Activated naive CD4-positive, alpha-beta T cell treated with Interleukin-2 at 50 U/mL for 16 hours (primary cell): ENCODE measurements around the gene DNASE1L2.

Source experiments
- DNase-seq: peaks from one replicate; pipeline ENCODE4 v3.0.0-alpha.2; 2020

DNASE1L2 gene

GRCh38 chr16:2271848-2272461 lies 35.7 kb downstream of the DNASE1L2 start:
- DNase-seq = no peak

GRCh38 chr16:2273484-2273883 lies 37.2 kb downstream of the DNASE1L2 start:
- DNase-seq = no peak

DNA sequence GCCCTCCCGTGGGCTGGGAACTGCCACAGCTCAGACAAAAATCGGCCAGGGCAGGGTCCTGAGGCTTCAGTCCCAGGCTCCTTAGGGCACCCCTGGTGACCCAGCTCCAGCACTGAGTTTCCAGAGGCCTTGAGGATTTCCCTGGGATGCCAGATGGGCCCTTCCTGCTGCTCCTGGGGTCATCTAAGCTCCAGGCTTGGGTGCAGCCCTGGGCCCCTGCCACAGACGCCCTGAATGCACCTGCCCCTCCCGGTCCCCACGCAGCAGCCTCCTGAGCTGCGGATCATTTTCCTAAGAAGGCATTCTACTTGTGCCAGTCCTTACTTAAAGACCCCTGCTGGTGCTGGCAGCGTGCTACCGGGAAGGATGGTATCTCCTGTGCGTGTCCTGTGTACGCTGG lies 37.7 kb downstream of the DNASE1L2 start:
- no peak for DNase-seq

DNA sequence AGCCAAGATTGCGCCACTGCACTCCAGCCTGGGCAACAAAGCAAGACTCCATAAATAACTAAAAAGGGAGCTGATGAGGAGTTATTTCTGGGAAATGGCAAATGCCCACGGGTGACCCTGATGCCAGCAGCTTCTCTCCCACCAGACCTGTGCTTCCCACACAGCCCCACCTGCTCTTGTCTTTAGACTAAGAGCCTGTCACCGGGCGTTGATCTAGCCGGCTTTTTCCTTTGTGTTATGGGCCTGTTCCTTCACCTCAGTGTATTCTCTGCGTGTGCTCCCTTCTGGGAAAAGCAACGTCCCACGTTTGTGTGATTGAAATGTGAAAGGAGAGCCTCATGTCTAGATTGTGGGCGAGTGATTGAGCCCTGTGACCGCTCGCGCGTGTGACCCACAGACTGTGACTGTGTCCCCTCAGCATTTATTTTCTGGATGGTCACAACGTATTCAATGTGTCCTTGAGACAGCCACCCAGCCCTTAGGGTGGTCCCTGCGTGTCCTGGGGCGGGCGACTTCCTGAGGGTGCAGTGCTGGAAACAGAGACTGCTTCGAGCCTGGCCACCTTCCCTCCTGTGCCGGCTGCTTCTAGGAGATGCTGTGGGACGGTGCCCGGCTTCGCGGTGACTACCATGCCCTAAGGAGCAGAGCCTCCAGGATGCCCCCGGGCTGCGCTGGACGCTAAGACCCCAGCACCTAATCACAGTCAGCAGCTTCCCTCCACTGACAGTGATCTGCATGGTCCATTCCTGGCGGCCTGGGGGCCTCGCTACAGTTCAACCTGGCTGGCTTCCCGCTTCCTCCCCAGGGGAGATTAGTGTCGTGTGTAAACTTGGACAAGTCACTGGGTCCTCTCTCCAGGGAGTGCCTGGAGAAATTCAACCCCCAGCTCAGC lies 39.5 kb downstream of the DNASE1L2 start:
- no peak for DNase-seq

- DNase-seq = no peak
Measured at GRCh38 chr16:2276368-2277195, 40.3 kb downstream of the DNASE1L2 start.

DNA sequence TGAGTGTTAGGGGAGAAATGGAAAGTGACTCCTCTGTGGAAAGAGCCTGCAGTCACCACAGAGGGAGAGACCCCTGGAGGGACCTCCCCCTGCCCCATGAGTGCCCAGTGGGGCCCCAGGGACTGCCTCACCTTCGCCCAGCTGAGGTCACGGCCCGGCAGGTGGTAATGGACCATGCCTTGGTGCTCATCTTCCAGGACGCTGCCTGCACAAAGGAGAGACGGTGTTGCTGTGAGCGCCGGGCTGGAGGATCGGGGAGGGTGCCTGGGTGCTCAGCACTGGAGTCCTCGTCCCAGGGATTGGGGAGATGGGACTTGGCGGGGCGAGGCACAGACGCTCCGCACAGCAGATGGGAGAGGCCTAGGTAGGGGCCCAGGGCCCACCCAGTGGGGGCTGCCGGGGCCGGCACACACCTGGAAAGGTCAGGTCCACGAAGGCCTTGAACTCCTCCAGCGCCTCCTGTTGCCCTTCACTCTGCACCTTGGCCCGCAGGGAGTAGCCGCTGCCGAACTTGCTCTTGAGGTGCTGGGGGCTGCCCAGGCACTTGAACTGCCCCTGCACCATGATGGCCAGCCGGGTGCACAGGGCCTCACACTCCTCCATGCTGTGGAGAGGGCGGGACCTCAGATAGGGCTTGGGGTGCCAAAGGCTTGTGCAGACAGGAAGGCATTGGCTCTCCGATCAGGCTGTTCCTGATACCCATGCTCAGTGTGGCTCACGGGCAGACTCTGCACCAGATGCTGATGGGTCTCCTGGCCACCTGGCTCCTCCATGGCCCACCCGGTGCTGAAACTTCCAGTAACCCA lies 41.4 kb downstream of the DNASE1L2 start:
- no peak for DNase-seq

DNA sequence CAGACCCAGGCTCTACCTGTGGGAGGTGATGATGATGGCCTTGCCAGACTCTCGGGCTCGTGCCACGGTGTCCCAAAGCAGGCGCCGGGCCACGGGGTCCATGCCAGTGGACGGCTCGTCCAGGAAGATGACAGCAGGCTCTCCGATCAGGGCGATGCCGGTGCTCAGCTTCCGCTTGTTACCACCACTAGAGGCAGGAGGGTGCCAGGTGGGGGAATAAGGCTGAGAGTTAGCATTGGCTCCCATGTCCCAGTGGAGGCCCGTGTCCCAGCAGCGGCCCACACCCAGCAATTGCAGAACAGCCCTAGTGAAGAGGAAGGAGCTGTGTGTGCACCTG lies 42.0 kb downstream of the DNASE1L2 start:
- DNase-seq = no peak

GRCh38 chr16:2278956-2279800 lies 42.9 kb downstream of the DNASE1L2 start:
- no peak for DNase-seq

DNA sequence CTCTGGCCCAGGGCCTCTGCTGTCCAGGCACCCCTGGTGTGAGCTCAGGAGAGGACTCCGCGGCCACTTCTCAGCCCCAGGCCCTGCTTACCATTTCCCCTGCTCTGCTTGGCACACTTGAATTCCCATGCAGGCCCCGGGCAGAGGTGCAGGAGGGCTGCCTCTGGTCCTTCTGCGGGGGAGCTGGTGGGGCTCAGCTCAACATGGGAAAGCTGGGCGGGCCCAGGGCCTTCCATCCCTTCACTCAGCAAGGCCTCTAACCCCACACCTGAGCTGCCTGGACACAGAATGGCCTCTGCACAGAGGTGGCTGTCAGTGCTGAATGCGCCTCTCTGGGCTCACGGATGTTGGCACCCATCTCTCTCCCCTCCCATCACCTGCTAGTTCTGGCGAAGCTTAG lies 44.2 kb downstream of the DNASE1L2 start:
- no peak for DNase-seq

DNA sequence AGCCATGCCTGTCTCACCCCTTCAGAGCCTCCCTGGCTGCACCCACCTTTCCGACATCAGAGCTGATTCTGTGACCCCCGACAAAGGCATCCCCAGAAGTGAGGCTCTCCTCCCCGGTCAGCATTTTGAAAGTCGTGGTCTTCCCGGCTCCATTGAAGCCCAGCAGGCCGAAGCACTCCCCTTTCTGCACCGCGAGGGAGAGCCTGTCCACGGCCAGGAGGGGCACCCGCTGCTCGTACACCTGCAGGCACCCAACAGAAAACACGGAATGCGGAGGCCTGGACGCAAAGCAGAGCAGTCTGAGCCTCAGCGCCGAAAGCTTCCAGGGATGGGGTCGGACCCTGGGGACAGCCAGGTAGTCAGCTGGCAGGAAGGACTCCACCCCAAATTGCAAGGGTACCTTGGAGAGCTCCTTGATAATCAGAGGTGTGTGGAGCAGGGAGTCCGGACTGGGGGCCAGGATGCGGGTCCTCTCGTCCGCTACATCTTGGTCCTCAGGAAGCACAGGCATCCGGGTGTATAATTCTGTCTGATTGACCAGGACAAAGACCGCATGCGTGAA lies 44.8 kb downstream of the DNASE1L2 start:
- DNase-seq = no peak

- no peak for DNase-seq
Measured at GRCh38 chr16:2282262-2282661, 46.0 kb downstream of the DNASE1L2 start.

- no peak for DNase-seq
Measured at GRCh38 chr16:2282866-2283555, 46.8 kb downstream of the DNASE1L2 start.

GRCh38 chr16:2284001-2284770 lies 47.9 kb downstream of the DNASE1L2 start:
- DNase-seq = no peak

GRCh38 chr16:2284797-2285576 lies 48.7 kb downstream of the DNASE1L2 start:
- DNase-seq = no peak

- no peak for DNase-seq
Measured at GRCh38 chr16:2285731-2286191, 49.5 kb downstream of the DNASE1L2 start.

DNA sequence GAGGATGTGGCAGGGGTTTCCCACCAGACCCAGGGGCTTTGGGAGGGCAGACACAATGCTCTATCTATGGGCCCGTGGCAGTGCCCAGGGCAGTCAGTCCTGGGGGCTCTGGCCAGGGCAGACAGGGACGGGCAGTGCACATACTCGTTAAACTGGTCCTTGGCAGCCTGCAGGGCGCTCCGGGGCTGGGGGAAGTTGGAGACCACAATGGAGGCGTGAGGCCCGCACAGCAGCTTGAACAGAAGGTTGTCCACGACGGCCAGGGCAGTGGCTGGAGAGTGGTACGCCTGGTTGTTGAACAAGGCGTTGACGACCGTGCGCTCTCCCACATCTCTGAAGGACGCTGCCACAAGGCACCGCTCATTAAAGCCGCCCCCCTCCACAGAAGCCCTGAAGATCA lies 50.3 kb downstream of the DNASE1L2 start:
- DNase-seq = no peak

DNA sequence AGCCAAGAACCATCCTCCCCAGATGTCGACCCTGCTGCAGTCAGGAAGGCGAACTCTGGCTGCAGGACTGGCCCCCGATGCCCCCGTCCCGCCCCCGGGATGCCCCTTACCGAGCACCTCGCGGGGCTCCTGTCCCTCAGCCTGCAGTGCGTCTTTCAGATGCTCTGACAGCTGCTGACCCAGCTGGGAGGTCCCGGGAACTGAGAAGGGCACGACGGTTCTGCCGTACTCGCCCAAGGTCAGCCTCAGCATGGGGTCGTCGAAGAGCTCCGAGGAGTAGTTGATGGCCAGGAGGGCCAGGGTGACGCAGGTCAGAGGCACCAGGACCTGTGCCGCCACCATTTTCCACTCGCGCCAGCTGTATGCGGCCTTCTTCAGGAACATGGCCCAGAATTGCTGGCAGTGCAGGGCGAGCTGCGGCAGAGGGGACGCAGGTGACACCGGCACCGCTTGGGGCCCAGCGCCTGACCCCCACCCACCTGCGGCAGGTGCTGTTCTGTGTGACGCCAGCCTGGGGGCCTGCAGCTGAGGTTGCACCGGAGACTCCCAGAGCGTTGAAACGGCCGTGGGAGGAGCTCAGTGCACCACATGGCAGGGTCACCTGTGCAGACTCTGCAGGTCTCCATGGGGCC lies 51.8 kb downstream of the DNASE1L2 start:
- DNase-seq = no peak
